GM18858 (cell line): ENCODE measurements around the gene IL24.

ENCODE experiments used
- ATAC-seq: cut with Tn5 transposase; IDR thresholded peaks from one replicate; pipeline ENCODE4 v1.9.1; 2021; ENCODE audit not compliant: unreplicated experiment

Gene IL24

GRCh38 chr1:206903687-206904086 lies 6.4 kb downstream of the IL24 start:
- ATAC-seq, result no peak

- no peak for ATAC-seq
Measured at GRCh38 chr1:206904423-206905142, 7.3 kb downstream of the IL24 start.

- ATAC-seq, result no peak
Measured at GRCh38 chr1:206905295-206906164, 8.3 kb downstream of the IL24 start.

- ATAC-seq, result no peak
Measured at GRCh38 chr1:206907304-206907991, 10.2 kb downstream of the IL24 start.

- no peak for ATAC-seq
Measured at GRCh38 chr1:206908038-206908437, 10.8 kb downstream of the IL24 start.

- ATAC-seq, result no peak
Measured at GRCh38 chr1:206909161-206909882, 12.1 kb downstream of the IL24 start.

GRCh38 chr1:206909883-206910318 lies 12.7 kb downstream of the IL24 start:
- no peak for ATAC-seq

- no peak for ATAC-seq
Measured at GRCh38 chr1:206911064-206911663, 13.9 kb downstream of the IL24 start.

- no peak for ATAC-seq
Measured at GRCh38 chr1:206912445-206913095, 15.3 kb downstream of the IL24 start.

- no peak for ATAC-seq
Measured at GRCh38 chr1:206913766-206914537, 16.7 kb downstream of the IL24 start.

- no peak for ATAC-seq
Measured at GRCh38 chr1:206915030-206915735, 17.9 kb downstream of the IL24 start.

GRCh38 chr1:206916000-206916709 lies 18.9 kb downstream of the IL24 start:
- ATAC-seq, result no peak

GRCh38 chr1:206918076-206918475 lies 20.8 kb downstream of the IL24 start:
- no peak for ATAC-seq

- no peak for ATAC-seq
Measured at GRCh38 chr1:206921772-206922265, 24.6 kb downstream of the IL24 start, which contains the start of gene FCMR. TSS of gene FCMR (minus strand) at chr1:206921941. CDS start at chr1:206921854, 87 bp downstream.

- ATAC-seq, result no peak
Measured at GRCh38 chr1:206922524-206922923, 25.3 kb downstream of the IL24 start.

GRCh38 chr1:206923009-206923960 lies 26.0 kb downstream of the IL24 start:
- ATAC-seq, result no peak
